ENCODE data around the gene CDK1.

CDK1 gene

GRCh38 chr10:60778971-60779796 is 906 bp downstream of the CDK1 start:
- no peak for DNase-seq

DNA sequence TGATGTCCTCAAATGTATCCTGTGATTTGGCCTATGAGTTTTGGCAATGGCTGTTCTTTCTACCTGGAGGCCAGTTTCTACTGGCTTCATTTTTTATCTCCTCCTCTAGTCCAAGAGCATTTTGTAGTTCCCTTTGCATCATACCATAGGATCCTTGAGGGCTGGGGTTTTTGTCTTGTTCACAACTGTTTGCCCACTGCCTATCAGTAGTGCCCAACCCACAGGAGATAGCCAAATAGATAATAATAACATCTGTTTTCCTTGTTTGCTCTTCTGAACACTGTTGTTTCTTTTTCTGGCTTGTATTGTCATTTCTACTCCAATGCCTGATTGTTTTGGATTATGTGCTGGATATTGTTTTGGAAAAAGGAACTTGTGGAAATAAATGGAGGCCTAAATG is 3.4 kb downstream of the CDK1 start:
- no peak for DNase-seq

DNA sequence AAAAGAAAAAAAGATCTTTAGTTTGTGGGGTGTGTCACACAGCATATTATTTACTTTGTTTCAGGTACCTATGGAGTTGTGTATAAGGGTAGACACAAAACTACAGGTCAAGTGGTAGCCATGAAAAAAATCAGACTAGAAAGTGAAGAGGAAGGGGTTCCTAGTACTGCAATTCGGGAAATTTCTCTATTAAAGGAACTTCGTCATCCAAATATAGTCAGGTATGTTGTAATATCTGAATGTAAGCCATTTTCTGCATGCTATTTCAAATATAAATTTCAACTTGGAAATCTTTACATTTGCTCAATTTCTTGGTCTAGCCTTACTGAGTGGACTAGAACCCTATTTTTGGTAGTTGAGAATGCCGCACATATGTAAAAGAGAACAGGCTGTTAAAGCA is 6.4 kb downstream of the CDK1 start:
- no peak for DNase-seq

DNA sequence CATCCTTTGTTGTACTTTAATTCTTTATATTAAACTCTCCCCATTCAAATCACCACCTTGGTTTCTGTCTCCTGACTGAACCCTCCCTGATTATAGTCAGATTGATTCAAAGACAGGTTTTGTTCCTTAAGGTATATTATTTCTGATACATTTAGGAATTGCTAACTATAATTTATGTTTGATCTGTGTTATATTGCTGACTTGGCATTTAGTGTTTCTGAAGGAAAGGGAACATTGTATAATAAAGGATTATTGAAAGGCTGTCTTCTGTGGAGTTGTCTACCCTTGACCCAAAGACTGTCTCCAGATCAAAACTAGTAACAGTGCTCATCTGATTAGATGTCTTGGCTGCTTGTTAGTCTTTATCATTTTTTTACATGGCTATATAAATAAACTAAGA is 10.3 kb downstream of the CDK1 start:
- DNase-seq: no peak

DNA sequence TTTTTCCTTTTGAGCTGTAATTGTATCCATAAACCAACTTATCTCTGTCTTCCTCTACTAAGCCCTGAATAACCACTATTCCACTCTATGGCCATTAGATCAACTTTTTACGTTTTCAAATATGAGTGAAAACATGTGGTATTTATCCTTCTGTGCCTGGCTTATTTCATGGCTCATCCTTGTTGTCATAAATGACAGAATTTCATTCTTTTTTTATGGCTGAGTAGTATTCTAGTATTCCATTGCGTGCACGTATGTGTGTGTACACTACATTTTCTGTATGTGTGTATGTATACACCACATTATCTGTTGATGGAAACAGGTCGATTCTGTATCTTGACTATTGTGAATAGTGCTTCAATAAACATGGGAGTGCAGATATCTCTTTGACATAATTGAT is 11.1 kb downstream of the CDK1 start:
- DNase-seq: no peak

- DNase-seq: no peak
Observed at GRCh38 chr10:60794953-60795352, 16.7 kb downstream of the CDK1 start.

DNA sequence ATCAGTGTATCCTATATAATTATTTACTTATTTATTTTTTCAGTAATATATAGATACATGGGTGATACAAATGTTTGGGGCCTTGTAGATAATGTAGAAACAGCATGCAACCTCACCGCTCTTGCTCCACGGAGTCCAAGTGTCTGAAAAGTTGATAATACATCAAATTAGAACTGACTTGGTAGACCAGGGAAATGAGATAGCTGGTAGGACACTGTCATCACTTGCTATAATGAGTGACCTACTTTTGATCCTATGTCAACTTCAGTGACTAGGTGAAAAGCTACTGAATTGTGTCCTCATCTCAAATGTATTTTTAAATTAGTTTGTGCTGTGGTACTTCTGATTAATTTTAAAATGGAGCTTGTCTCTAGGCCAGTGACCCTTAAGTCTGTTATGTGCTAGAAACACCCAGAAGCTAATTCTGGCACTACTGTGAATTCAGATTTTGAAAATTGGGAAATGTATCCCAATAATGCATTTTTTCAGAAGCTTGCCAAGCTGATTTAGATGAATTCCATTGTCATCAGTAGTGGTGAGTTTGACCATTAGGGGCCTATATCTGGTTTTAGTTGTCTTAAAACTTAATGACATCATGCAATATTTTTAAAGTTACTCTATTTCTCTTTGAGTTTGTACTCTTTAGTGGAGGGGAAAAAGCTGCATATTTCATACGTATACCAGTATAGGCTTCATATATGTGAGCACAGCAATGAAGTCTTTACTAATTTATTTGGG is 17.4 kb downstream of the CDK1 start:
- DNase-seq: no peak

GRCh38 chr10:60796481-60796880 is 18.2 kb downstream of the CDK1 start:
- no peak for DNase-seq

- no peak for DNase-seq
Observed at GRCh38 chr10:60797200-60797599, 18.9 kb downstream of the CDK1 start.

GRCh38 chr10:60798031-60798430 is 19.8 kb downstream of the CDK1 start:
- DNase-seq: no peak

DNA sequence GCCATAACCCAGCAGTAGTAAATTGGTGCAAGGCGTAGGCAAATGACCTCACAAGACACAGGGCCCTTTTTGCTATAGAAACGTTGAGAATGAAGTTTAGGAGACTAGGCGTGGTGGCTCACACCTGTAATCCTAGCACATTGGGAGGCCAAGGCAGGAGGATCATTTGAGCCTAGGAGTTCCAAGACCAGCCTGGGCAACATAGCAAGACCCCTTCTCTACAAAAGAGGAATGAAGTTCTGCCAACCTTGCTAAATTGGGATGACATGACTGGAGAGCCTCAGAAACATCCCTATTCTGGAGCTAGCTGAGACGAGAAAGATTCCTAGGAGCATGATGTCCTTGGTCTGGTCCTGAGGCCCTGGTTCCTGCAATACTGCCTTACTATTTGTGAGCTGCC is 20.6 kb downstream of the CDK1 start:
- no peak for DNase-seq

- DNase-seq: no peak
Observed at GRCh38 chr10:60799971-60800650, 21.8 kb downstream of the CDK1 start.

GRCh38 chr10:60800918-60801317 is 22.6 kb downstream of the CDK1 start:
- DNase-seq: no peak

GRCh38 chr10:60801522-60801921 is 23.2 kb downstream of the CDK1 start:
- DNase-seq: no peak

- no peak for DNase-seq
Observed at GRCh38 chr10:60803433-60803832, 25.2 kb downstream of the CDK1 start.

DNA sequence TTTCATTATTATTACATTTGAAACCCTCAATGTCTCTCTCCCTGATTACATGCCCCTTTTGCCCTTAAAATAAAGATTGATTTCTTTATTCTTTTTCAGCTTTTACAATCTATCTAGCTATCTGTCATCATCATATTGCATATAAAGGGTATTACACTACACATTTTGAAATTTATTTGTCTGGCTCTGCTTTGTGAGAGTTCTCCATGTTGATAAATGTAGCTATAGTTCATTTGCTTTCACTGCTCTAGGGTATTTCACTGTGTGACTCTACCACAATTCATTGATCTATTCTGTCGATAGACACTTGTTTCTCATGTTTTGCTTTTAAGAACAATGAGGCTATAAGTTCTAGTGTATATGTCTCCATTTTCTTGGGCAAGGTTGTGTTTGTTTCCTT is 25.6 kb downstream of the CDK1 start:
- no peak for DNase-seq

DNA sequence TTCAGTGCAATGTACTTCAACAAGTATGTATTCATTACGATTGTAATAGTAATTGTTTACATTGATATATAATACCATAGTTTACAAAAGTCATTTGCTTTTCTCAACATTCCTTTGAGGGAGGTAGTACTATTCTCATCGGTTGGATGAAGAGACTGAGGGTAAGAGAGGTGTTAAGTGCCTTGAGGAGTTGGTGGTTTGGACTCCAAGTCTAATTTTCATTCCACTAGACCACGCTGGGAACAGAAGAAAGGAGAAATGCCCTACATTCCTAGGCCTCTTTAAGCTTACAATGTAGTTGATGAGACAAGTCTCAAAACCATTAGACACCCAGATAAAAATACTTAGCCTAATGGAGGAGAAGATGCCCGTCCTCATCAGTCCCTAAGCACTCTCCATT is 28.6 kb downstream of the CDK1 start:
- no peak for DNase-seq

DNA sequence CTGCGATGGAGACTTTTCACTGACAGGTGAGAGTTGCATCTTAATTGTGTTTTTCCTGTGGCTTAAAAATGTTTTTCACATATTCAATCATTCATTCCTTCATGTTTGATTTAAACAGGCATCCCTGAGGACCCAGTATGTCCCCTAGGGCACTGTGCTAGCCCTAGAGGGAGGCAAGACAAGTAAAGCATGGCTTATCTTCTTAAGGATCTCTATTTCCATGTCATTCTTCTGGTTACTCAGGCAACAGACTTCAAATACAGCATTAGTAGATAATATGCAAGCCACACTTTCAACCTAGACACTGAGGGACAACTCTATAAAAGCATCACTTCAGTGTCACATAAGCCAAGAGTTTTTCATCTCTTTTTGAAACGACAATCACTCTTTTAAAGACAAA is 29.2 kb downstream of the CDK1 start:
- DNase-seq: no peak

- DNase-seq: no peak
Observed at GRCh38 chr10:60808036-60808435, 29.8 kb downstream of the CDK1 start.

DNA sequence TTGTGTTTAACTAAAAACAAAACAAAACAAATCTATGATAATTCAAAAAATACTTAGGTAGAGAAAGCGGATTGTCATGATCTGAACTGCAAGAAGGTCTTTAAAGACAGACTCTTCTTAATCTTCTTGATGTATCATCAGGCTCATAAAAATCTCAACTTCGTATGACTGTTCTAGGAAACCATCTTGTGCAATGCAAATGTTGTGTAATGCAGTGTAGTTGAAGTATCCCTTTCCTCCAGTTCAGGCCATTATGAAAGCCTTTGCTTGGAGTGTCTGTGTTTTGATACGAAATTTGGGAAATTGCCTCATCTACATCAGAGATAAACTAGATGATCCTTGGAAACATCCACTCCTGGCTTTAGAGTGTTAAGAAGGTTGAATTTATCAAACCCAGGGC is 30.9 kb downstream of the CDK1 start:
- DNase-seq: no peak

DNA sequence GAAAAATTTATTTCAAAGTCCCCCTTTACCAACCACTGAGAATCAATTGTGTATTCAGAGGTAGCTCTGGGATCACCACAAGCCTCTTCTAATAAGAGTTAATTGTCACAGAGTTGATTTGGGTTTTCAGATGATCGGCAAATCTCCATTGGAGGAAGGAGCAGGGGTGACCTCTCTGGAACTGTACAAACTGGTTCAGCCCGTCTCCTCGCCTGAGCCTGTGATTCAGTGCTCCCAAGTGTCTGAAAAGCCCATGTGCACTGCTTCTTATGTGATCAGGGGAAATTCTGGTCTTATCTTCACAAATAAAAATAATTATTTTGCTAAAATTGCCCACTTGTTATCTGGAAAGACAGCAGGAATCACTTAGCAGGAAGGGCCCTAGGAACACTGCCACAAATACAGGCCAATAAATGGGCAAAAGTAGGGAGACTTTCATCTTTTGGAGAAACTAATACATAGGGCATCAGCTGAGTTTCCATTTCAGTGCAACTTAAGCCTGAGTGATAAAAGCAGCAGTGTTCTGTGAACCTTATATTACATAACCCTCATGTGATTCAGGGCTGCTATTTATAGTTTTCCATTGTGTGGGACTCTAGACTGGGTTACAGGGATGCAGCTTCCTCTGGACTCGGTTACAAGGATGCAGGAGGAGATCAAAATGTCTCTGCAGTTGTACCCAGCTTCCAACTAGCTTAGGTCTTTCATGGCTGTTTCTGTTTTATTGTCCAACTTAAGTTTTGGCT is 32.3 kb downstream of the CDK1 start:
- no peak for DNase-seq

- no peak for DNase-seq
Observed at GRCh38 chr10:60816628-60817397, 38.5 kb downstream of the CDK1 start.

Data from DMS79 (cell line).